Common myeloid progenitor, CD34-positive (primary cell): ENCODE results near the gene SPTAN1.

Experiments
- CTCF ChIA-PET: fragments of 350-600 bp; sonication (Branson Sonifier 250); formaldehyde crosslinking; loops from one replicate; lab custom pipeline; 2021; ENCODE audit warnings: antibody characterized with exemption; lab: Charles Lee
- POLR2A ChIA-PET: fragments of 350-600 bp; sonication (Branson Sonifier 250); formaldehyde crosslinking; loops from one replicate; lab custom pipeline; 2021; ENCODE audit warnings: antibody characterized with exemption; lab: Charles Lee
- DNase-seq, 3 donors: peaks; one replicate each; pipeline versions ENCODE4 v3.0.0 to v3.0.0-alpha.2; 2013
- H3K27ac ChIP-seq, 2 experiments: 1 replicate in 1 of 2; 2 replicates in 1 of 2; pipeline ENCODE4 v1.7.0; 2013; ENCODE audit warnings: inconsistent platforms in 2 of 2, low read length in 2 of 2, mild to moderate bottlenecking in 2 of 2, low read depth in 1 of 2, moderate library complexity in 1 of 2; ENCODE audit not compliant: severe bottlenecking in 2 of 2, insufficient read depth in 1 of 2, poor library complexity in 1 of 2
- H3K27me3 ChIP-seq, 5 experiments: replicated peaks in 2 of 5; 1 replicate in 3 of 5; 2 replicates in 2 of 5; pipeline versions ENCODE4 v1.6.1 to v1.7.0; 2013; ENCODE audit warnings: low read length in 4 of 5, mild to moderate bottlenecking in 2 of 5, moderate library complexity in 2 of 5, inconsistent platforms in 1 of 5; ENCODE audit not compliant: insufficient read depth in 5 of 5, control insufficient read depth in 4 of 5
- H3K36me3 ChIP-seq, 4 experiments: 1 replicate in 2 of 4; 2 replicates in 2 of 4; pipeline versions ENCODE4 v1.6.1 to v1.7.0; 2013; ENCODE audit warnings: low read length in 3 of 4, control low read depth in 1 of 4, mild to moderate bottlenecking in 1 of 4; ENCODE audit not compliant: control insufficient read depth in 4 of 4, insufficient read depth in 4 of 4
- H3K4me1 ChIP-seq, 4 experiments: 1 replicate in 3 of 4; 2 replicates in 1 of 4; pipeline versions ENCODE4 v1.6.1 to v1.7.1; 2013; ENCODE audit warnings: low read length in 3 of 4, mild to moderate bottlenecking in 3 of 4, control low read depth in 1 of 4, inconsistent platforms in 1 of 4, moderate library complexity in 1 of 4; ENCODE audit not compliant: control insufficient read depth in 4 of 4, insufficient read depth in 4 of 4; ENCODE audit errors: control extremely low read depth in 1 of 4
- H3K4me3 ChIP-seq, 7 experiments: 1 replicate in 4 of 7; 2 replicates in 3 of 7; pipeline versions ENCODE4 v1.5.1 to v1.7.0; 2013; ENCODE audit warnings: mild to moderate bottlenecking in 7 of 7, low read length in 6 of 7, moderate library complexity in 6 of 7, inconsistent platforms in 2 of 7, low read depth in 2 of 7, control low read depth in 1 of 7; ENCODE audit not compliant: insufficient read depth in 4 of 7, control insufficient read depth in 1 of 7; ENCODE audit errors: extremely low read depth in 1 of 7
- H3K9me3 ChIP-seq, 5 experiments: 1 replicate in 4 of 5; 2 replicates in 1 of 5; pipeline versions ENCODE4 v1.6.1 to v1.7.1; 2013; ENCODE audit warnings: low read length in 4 of 5, mild to moderate bottlenecking in 2 of 5, inconsistent platforms in 1 of 5, low read depth in 1 of 5, moderate library complexity in 1 of 5; ENCODE audit not compliant: control insufficient read depth in 4 of 5, insufficient read depth in 2 of 5; ENCODE audit errors: control extremely low read depth in 1 of 5
- WGBS: methylation state at CpG from one replicate; pipeline ENCODE4 v1.1.5; 2013; ENCODE audit not compliant: insufficient coverage; 5-methylcytosine and 5-hydroxymethylcytosine counted together

The SPTAN1 gene

DNA sequence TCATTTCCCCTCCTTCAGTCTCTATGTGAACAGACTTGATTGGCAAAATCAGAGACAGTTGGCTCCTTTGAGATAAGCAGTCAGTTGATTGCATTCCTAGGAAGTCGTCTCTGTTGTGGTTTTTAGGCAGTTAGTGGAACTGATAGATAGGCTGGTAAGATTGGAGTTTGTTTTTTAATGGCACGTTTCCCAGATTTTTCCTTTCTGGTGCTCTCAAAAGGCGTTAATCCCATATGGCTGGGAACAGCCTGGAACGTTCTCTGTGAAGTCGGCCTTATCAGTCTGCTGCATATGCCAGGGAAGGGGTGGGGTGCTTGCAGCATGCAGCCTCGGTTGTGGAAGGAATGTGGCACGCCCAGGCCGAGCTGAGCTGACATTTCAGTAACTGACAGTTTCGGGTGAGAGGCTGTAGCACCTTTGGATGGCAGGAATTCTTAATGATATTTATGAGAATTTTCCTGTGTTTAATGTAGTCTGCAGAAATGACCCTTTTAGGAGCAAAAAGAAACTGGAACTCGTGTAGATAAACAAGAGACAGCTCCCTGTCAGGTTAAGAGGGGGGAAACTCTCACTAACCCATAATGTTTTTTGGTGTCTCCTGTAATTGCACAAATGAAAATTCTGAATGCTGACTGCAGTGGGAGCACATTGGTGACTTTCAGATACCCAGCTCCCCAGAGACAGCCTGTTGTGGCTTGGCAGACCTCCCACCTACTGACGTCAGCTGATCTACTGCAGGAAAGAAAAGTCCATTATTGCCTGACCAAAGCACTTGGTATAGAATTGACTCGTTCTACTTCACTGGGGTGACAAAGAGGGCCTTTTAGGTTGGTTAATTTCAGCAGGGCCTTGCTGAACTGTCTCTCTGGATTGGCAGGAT, 6.3 kb downstream of the SPTAN1 start:
- no peaks in the 10 kb centered on the region for H3K9me3 ChIP-seq
- H3K4me3 ChIP-seq, result peak overlapping the region in 3 of 7 experiments; percentile 39 to 58 (median 41)
- no peaks in the 10 kb centered on the region for H3K36me3 ChIP-seq
- ChIA-PET CTCF (interaction anchor here (0.7 to 1.0 kb wide), 2 partner anchors 15 to 24 kb away, joined by 3 read pairs; no protein-coding TSS in a partner anchor), POLR2A (interaction anchor here (0.7 to 0.8 kb wide), 2 partner anchors 313 to 368 kb away, joined by 3 read pairs; partner anchors contain the start of gene CIZ1)
- DNase-seq, result peak; percentile 80 to 89 (median 87)
- no peak overlapping the region for H3K27ac ChIP-seq
- WGBS, result 1% methylated on average over 9 of the region's 12 CpGs
- H3K4me1 ChIP-seq, result peaks cover 10 to 37% (median 25%) of the 10 kb centered on the region in 4 experiments
- H3K27me3 ChIP-seq, result no peaks in the 10 kb centered on the region

DNA sequence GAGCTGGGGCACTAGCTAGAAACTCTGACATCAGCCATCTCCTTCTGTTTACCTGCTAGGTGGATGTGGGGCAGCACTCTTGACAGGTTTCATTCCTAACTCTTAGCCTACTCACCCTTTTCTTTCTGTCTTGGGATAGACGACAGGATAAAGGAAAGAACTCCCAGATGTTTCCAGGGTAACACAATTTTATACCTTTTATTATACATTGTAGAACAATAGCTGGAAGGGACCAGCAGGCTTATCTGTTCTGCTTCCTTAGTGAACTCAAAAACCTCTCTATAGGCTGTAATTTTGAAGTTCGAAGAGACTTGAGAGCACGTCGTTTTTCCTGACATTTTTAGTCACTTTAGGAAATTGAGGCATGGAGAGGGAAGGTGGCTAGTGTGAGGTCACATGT, 13.2 kb downstream of the SPTAN1 start:
- H3K27me3 ChIP-seq, result no peaks in the 10 kb centered on the region

DNA sequence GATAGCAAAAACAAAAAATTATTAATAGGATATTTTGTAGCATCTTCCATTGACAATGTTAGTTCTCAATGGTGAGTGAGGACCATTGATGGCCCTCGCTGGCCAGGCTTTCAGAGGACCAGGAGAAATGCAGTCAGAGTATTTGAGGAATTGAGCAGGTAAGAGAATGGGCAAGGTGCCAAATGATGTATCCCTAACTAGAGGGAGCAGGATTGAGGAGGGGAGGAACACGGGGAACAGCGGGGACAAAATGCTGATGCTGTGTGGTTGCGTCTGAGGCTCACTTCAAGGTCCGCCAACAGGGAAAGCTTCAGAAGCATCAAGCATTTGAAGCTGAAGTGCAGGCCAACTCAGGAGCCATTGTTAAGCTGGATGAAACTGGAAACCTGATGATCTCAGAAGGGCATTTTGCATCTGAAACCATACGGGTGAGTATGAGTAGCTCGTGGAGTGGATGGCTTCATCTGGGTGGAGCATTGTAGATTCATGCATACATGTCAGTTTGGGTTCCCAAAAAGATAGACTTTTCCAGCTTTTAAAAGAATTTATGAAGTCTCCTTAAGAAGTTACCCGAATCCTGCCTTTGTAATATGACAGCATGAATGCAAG, 16.2 kb downstream of the SPTAN1 start:
- Histone ChIP-seq H3K36me3 (peaks cover 8 to 39% (median 24%) of the 10 kb centered on the region in 4 experiments), H3K4me1 (no peaks in the 10 kb centered on the region), H3K4me3 (no peak overlapping the region), H3K27me3 (no peaks in the 10 kb centered on the region), H3K27ac (no peak overlapping the region), H3K9me3 (no peaks in the 10 kb centered on the region)
- whole genome bisulfite sequencing, result 100% methylated on average over 7 of the region's 8 CpGs
- CTCF ChIA-PET, result interaction anchor here (1.5 kb wide), 1 partner anchor 14 kb away, joined by 3 read pairs; no protein-coding TSS in a partner anchor
- POLR2A ChIA-PET, result no interaction called here
- DNase-seq, result no peak

More for the DNA sequence above, 13.2 kb downstream of the SPTAN1 start:
- Histone ChIP-seq H3K36me3 (peaks cover 4 to 27% (median 14%) of the 10 kb centered on the region in 4 experiments), H3K27ac (no peak overlapping the region), H3K4me1 (no peaks in the 10 kb centered on the region), H3K4me3 (no peak overlapping the region), H3K9me3 (no peaks in the 10 kb centered on the region)
- 93% methylated on average over 3 of the region's 4 CpGs for WGBS
- ChIA-PET CTCF (interaction anchor here (1.0 kb wide), 1 partner anchor 15 kb away, joined by 3 read pairs; no protein-coding TSS in a partner anchor), POLR2A (interaction anchor here (1.6 kb wide), 1 partner anchor 12 kb away, joined by 4 read pairs; no protein-coding TSS in a partner anchor)
- no peak for DNase-seq

DNA sequence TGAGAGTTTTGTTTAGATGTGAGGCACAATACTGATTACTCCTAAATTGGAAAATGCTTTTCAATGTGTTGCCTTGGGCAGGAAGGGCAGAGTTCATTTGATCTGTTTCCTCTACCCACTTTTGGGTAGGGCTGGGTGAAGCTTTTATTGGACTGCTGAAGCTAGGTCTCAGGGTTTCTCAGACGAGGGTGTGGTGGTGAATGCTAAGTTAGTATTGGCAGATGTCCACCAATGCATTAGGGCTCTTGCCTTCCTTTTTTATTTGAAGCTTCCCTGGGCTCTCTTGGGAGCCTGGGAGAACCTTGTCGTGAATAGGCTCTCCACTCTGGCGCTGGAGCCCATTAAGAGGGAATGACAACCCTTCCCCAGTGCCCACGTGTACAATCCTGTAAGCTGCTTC, 23.1 kb downstream of the SPTAN1 start:
- H3K36me3 ChIP-seq, result peaks cover 37 to 70% (median 55%) of the 10 kb centered on the region in 4 experiments
- H3K27ac ChIP-seq, result no peak overlapping the region
- WGBS, result 95% methylated on average over 4 of the region's 4 CpGs
- H3K4me3 ChIP-seq, result no peak overlapping the region
- DNase-seq, result no peak
- H3K4me1 ChIP-seq, result no peaks in the 10 kb centered on the region
- no peaks in the 10 kb centered on the region for H3K27me3 ChIP-seq
- H3K9me3 ChIP-seq, result no peaks in the 10 kb centered on the region
- ChIA-PET POLR2A (no interaction called here), CTCF (interaction anchor here (1.3 kb wide), 1 partner anchor 13 kb away, joined by 4 read pairs; no protein-coding TSS in a partner anchor)

DNA sequence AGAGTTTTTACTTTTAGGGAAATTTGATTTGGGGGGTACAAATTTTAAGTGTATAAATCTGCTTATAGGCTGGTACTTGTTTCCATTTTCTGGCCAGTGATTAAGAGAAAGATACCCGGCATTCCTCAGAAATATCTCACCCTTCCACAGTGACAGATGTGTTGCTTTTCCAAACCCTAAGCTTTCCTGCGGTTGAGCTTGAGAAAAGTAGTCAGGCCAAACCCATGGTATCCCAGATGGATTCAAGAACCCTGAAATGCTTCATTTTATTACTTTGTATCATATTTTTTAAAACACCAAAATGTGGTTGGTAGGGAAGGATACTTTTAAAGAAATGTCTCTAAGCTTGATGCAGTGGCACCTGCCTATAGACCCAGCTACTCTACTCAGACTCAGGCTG, 23.5 kb downstream of the SPTAN1 start:
- Histone ChIP-seq H3K4me3 (no peak overlapping the region), H3K27me3 (no peaks in the 10 kb centered on the region), H3K4me1 (no peaks in the 10 kb centered on the region), H3K27ac (no peak overlapping the region), H3K9me3 (no peaks in the 10 kb centered on the region), H3K36me3 (peaks cover 40 to 73% (median 60%) of the 10 kb centered on the region in 4 experiments)
- DNase-seq, result no peak
- 100% methylated on average over 1 of the region's 2 CpGs for WGBS
- POLR2A ChIA-PET, result no interaction called here
- CTCF ChIA-PET, result interaction anchor here (1.3 kb wide), 1 partner anchor 13 kb away, joined by 4 read pairs; no protein-coding TSS in a partner anchor

DNA sequence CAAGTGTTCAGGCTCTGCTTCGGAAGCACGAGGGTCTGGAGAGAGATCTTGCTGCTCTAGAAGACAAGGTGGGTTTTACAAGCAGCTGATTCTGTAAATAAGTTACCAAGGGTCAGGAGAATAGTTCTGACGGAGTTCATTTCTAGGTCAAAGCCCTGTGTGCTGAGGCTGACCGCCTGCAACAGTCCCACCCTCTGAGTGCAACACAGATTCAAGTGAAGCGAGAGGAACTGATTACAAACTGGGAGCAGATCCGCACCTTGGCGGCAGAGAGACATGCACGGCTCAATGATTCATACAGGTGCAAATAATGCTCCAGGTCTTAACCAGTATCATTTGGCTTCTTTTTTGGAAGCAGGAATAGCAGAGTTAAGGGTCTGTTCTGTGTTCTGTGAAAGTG, 24.8 kb downstream of the SPTAN1 start:
- peaks cover 49 to 83% (median 69%) of the 10 kb centered on the region in 4 experiments for H3K36me3 ChIP-seq
- H3K9me3 ChIP-seq, result no peaks in the 10 kb centered on the region
- ChIA-PET POLR2A (no interaction called here), CTCF (no interaction called here)
- H3K27ac ChIP-seq, result no peak overlapping the region
- no peaks in the 10 kb centered on the region for H3K27me3 ChIP-seq
- WGBS, result 98% methylated on average over 8 of the region's 8 CpGs
- no peak for DNase-seq
- no peak overlapping the region for H3K4me3 ChIP-seq
- H3K4me1 ChIP-seq, result no peaks in the 10 kb centered on the region
